ENCODE measurements around the gene UCHL5. TPM values are rescaled to one million over a fixed set of nuclear protein-coding genes. Genes with fewer than 3 reads are reported as not detected.

UCHL5 gene
- total and polyA plus RNA-seq, 2 experiments from 2014 or later = 42.5 to 67.1 TPM

GRCh38 chr1:193014400-193014799 lies 44.8 kb downstream of the UCHL5 start (continued):
- TF ChIP-seq POLR2AphosphoS5 (IDR thresholded peaks at IDR 0.05; ENCODE audit: low read depth) (no peak), JUNB (IDR thresholded peaks at IDR 0.05; ENCODE audit: unreplicated experiment) (no peak), ETS1 (IDR thresholded peaks at IDR 0.05) (no peak), EZH2phosphoT487 (IDR thresholded peaks at IDR 0.05; ENCODE audit: unreplicated experiment) (no peak)

- H3K79me2 ChIP-seq (replicated peaks; ENCODE audit: insufficient read depth) = no peaks in the 10 kb centered on the region
- Mint-ChIP-seq H3K4me3 (no peak overlapping the region), H3K27me3 (ENCODE audit: insufficient read depth, low read depth, poor library complexity) (peaks cover 2% of the 10 kb centered on the region), H3K27ac (no peak overlapping the region), H3K36me3 (ENCODE audit: low read depth) (no peaks in the 10 kb centered on the region), H3K9me3 (no peaks in the 10 kb centered on the region), H3K4me1 (no peaks in the 10 kb centered on the region)
- H3K27me3 ChIP-seq (ENCODE audit: insufficient read depth) = no peaks in the 10 kb centered on the region
- H3K4me2 ChIP-seq = no peak overlapping the region
- H3K27ac ChIP-seq (ENCODE audit: low read depth) = no peak overlapping the region
- H3K4me3 ChIP-seq = no peak overlapping the region
- H3F3A ChIP-seq (replicated peaks; ENCODE audit: low read depth) = no peaks in the 10 kb centered on the region
- H2AFZ ChIP-seq = no peak overlapping the region
- no peaks in the 10 kb centered on the region for H3K4me1 ChIP-seq (ENCODE audit: insufficient read depth)
- H4K20me1 ChIP-seq (replicated peaks; ENCODE audit: insufficient read depth) = no peaks in the 10 kb centered on the region
- no peak for ATAC-seq
- no peaks in the 10 kb centered on the region for H3K9me2 ChIP-seq (ENCODE audit: insufficient read depth)
- DNase-seq (ENCODE audit: low spot score) = no peak
- H3K36me3 ChIP-seq (ENCODE audit: insufficient read depth) = no peaks in the 10 kb centered on the region
- TF ChIP-seq JUNB (IDR thresholded peaks at IDR 0.05; ENCODE audit: unreplicated experiment) = no peak
- no peak for TF ChIP-seq ZNF114 (CRISPR knock-in tag; IDR thresholded peaks at IDR 0.05)
- TF ChIP-seq POLR2AphosphoS5 (IDR thresholded peaks at IDR 0.05; ENCODE audit: low read depth) = no peak
- no peak for TF ChIP-seq ZNF462 (CRISPR knock-in tag; IDR thresholded peaks at IDR 0.05)
- TF ChIP-seq CTCF (conservative IDR thresholded peaks at IDR 0.05; ENCODE audit: low read depth in 2 of 2) = no peak
- TF ChIP-seq NANOG (IDR thresholded peaks at IDR 0.05; ENCODE audit: borderline replicate concordance) = no peak
- no peak for TF ChIP-seq EZH2 (IDR thresholded peaks at IDR 0.05; ENCODE audit: low read depth, unreplicated experiment)
- no peak for TF ChIP-seq REST (IDR thresholded peaks at IDR 0.05; ENCODE audit: unreplicated experiment)
- no peak for TF ChIP-seq ZNF331 (CRISPR knock-in tag; IDR thresholded peaks at IDR 0.05; ENCODE audit: low read depth)
- no peak for TF ChIP-seq CREB1 (CRISPR knock-in tag; IDR thresholded peaks at IDR 0.05; ENCODE audit: low read depth)
- no peak for TF ChIP-seq ETS1 (IDR thresholded peaks at IDR 0.05)
Observed at GRCh38 chr1:193013707-193014106, 45.5 kb downstream of the UCHL5 start.

Data from GM23338 (cell line).